Stimulated activated CD4-positive, alpha-beta T cell treated with anti-CD3 and anti-CD28 coated beads, Interleukin-1b, Interleukin-23, amount 100 ng/mL, for 1 hour (primary cell): ENCODE results near the gene FPGS.

Source experiments
- DNase-seq, 2 donors: peaks; one replicate each; pipeline ENCODE4 v3.0.0-alpha.2; 2020; ENCODE audit warnings: low read depth in 2 of 2

FPGS gene

GRCh38 chr9:127860260-127860659 lies 57.6 kb downstream of the FPGS start:
- no peak for DNase-seq

DNA sequence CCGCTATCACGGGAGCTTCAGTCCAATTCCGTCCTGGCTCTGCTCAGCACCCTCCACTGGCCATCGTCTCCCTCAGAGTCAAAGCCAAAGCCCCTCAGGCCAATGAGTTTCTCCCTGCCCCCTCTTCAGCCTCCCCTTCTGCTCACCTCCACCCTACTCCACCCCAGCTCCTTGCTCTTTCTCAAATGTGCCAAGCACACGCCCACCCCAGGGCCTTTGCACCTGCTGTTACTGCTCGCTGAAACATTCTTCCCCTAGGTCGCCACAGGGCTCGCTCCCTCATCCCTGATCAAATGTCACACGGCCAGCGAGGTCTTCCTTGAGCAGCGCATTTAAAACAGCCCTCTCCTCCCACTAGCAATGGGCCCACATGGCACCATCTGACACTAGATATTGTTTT lies 58.1 kb downstream of the FPGS start:
- no peak for DNase-seq

DNA sequence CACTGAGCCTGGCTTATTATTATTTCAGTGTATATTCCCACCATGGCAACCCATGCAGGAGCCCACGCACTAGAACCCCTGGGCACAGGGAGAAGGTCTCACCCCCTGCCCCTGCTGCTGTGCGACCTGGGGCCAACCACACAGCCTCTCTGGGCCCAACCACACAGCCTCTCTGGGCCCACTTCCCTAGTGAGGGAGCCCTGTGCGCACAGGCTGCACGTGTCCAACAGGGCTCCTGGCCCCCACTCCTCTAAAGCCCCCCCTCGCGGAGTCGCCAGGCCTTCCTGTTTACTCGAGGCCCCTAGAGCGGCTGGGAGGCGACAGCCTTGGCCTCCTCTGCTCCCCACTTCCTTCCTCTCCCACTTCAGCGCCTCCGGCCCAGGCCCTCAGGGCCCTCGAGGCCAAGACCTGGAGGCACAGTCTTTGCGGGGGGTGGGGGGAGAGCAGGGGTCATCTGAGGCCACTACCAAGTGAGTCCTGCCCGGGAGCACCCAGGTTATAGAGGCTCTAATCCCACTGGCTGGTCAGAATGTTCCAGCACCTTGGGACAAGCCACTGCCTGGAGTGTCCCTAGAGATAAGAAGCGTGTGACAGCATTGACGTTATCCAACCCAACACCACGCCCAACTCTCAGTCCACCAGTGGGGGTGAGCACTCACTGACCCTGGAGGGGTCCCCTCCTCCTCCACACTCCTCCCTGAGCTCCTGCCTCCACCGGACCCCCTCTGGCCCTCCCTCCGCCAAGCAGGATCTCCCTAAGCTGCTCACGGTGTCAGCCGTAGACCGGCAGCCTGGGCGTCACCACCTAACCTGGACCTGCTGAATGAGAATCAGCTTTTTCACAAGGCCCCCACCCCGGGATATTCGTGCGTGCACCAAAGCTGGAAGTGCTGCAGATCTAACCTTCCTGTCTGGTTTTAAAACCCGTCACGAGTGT lies 59.7 kb downstream of the FPGS start:
- no peak for DNase-seq

GRCh38 chr9:127863191-127863621 lies 60.5 kb downstream of the FPGS start:
- DNase-seq, result no peak
